GM23338 (cell line): ENCODE data around the gene AGAP2.

ENCODE experiments used
- CTCF ChIP-seq, 2 experiments: fragments of 200-600 bp in 1 of 2; sonication (generic) in 1 of 2; conservative IDR thresholded peaks; 2 replicates each; pipeline versions ENCODE4 v1.5.1 to v1.6.1; 2016 to 2017; ENCODE audit warnings: antibody characterized with exemption in 2 of 2, low read depth in 2 of 2, mild to moderate bottlenecking in 2 of 2, moderate library complexity in 1 of 2
- EZH2 ChIP-seq: fragments of 200-600 bp; sonication (generic); IDR thresholded peaks from one replicate; pipeline ENCODE4 v1.8.0; 2017; ENCODE audit warnings: antibody characterized with exemption, mild to moderate bottlenecking, low read depth; ENCODE audit not compliant: unreplicated experiment
- EZH2phosphoT487 ChIP-seq: fragments of 200-600 bp; sonication (generic); IDR thresholded peaks from one replicate; pipeline ENCODE4 v1.8.1; 2018; ENCODE audit warnings: antibody characterized with exemption; ENCODE audit not compliant: unreplicated experiment
- POLR2AphosphoS5 ChIP-seq: IDR thresholded peaks from 2 replicates; pipeline ENCODE4 v1.6.1; 2016; ENCODE audit warnings: antibody characterized with exemption, low read depth
- ZNF331 ChIP-seq: fragments of 250-450 bp; sonication (Bioruptor Pico); IDR thresholded peaks from 2 replicates; pipeline ENCODE4 v1.5.0; 2020; ENCODE audit warnings: low read depth, mild to moderate bottlenecking, moderate library complexity
- TF ChIP-seq, protein P1 (sequence below): IDR thresholded peaks from 2 replicates; pipeline ENCODE4 v1.6.1; 2016; ENCODE audit warnings: antibody characterized with exemption
- TF ChIP-seq, protein P2 (sequence below): IDR thresholded peaks from one replicate; pipeline ENCODE4 v1.6.1; 2018; ENCODE audit warnings: antibody characterized with exemption; ENCODE audit not compliant: unreplicated experiment

DNA sequence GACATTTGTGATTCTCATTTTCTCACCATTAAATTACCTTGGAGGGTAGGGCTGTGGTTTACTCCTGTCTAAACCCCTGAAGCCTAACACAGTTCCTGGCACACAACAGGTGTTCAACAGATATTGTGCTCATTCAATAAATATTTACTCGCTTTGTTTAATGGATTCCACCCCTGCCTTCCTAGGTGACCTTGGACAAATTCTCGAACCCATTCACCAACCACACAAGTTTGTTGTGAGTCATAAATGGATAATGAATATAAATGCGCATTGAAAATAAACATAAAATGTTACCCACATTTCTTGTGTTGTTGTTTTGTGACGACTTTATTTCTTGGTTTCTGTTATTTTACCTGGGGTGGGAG lies 43.7 kb upstream of the AGAP2 start:
- TF ChIP-seq CTCF (conservative IDR thresholded peaks at IDR 0.05; ENCODE audit: low read depth in 2 of 2) (no peak), EZH2phosphoT487 (no peak), POLR2AphosphoS5 (no peak), EZH2 (no peak), ZNF331 (CRISPR knock-in tag) (no peak)
- TF ChIP-seq, protein P1, sequence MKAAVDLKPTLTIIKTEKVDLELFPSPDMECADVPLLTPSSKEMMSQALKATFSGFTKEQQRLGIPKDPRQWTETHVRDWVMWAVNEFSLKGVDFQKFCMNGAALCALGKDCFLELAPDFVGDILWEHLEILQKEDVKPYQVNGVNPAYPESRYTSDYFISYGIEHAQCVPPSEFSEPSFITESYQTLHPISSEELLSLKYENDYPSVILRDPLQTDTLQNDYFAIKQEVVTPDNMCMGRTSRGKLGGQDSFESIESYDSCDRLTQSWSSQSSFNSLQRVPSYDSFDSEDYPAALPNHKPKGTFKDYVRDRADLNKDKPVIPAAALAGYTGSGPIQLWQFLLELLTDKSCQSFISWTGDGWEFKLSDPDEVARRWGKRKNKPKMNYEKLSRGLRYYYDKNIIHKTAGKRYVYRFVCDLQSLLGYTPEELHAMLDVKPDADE = no peak
- TF ChIP-seq, protein P2, sequence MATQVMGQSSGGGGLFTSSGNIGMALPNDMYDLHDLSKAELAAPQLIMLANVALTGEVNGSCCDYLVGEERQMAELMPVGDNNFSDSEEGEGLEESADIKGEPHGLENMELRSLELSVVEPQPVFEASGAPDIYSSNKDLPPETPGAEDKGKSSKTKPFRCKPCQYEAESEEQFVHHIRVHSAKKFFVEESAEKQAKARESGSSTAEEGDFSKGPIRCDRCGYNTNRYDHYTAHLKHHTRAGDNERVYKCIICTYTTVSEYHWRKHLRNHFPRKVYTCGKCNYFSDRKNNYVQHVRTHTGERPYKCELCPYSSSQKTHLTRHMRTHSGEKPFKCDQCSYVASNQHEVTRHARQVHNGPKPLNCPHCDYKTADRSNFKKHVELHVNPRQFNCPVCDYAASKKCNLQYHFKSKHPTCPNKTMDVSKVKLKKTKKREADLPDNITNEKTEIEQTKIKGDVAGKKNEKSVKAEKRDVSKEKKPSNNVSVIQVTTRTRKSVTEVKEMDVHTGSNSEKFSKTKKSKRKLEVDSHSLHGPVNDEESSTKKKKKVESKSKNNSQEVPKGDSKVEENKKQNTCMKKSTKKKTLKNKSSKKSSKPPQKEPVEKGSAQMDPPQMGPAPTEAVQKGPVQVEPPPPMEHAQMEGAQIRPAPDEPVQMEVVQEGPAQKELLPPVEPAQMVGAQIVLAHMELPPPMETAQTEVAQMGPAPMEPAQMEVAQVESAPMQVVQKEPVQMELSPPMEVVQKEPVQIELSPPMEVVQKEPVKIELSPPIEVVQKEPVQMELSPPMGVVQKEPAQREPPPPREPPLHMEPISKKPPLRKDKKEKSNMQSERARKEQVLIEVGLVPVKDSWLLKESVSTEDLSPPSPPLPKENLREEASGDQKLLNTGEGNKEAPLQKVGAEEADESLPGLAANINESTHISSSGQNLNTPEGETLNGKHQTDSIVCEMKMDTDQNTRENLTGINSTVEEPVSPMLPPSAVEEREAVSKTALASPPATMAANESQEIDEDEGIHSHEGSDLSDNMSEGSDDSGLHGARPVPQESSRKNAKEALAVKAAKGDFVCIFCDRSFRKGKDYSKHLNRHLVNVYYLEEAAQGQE = no peak
